GM18508 (cell line): ENCODE data around the gene GTF2A1L.
"Not testable (repeated sequence)": the region's sequence is repeated elsewhere in the genome, so short reads cannot be mapped to it uniquely, and the experiment has no call there.

Experiments used
- ATAC-seq: cut with Tn5 transposase; IDR thresholded peaks from one replicate; pipeline ENCODE4 v1.9.1; 2021; ENCODE audit warnings: moderate number of reproducible peaks; ENCODE audit not compliant: insufficient read depth, unreplicated experiment

GTF2A1L gene

GRCh38 chr2:48605482-48606175, 12.0 kb upstream of the GTF2A1L start:
- no peak for ATAC-seq

GRCh38 chr2:48607307-48608014, 10.2 kb upstream of the GTF2A1L start:
- no peak for ATAC-seq

GRCh38 chr2:48613211-48613610, 4.4 kb upstream of the GTF2A1L start:
- no peak for ATAC-seq

GRCh38 chr2:48614581-48614980, 3.1 kb upstream of the GTF2A1L start:
- ATAC-seq = not testable (repeated sequence)

- ATAC-seq = no peak
These were observed 1.9 kb downstream of the GTF2A1L start for GRCh38 chr2:48619526-48619925.

GRCh38 chr2:48620604-48621003, 2.9 kb downstream of the GTF2A1L start:
- no peak for ATAC-seq

- not testable (repeated sequence) for ATAC-seq
These were observed 5.0 kb downstream of the GTF2A1L start for GRCh38 chr2:48622691-48623090.

GRCh38 chr2:48624696-48625095, 7.0 kb downstream of the GTF2A1L start:
- ATAC-seq = no peak

- ATAC-seq = no peak
These were observed 8.4 kb downstream of the GTF2A1L start for GRCh38 chr2:48626047-48626446.

GRCh38 chr2:48633143-48633542, 15.5 kb downstream of the GTF2A1L start:
- no peak for ATAC-seq

- no peak for ATAC-seq
These were observed 18.1 kb downstream of the GTF2A1L start for GRCh38 chr2:48635786-48636185.

- no peak for ATAC-seq
These were observed 20.6 kb downstream of the GTF2A1L start for GRCh38 chr2:48638261-48638660.

GRCh38 chr2:48651158-48651790, 33.6 kb downstream of the GTF2A1L start:
- no peak for ATAC-seq

- peak; percentile 99 for ATAC-seq
These were observed 51.3 kb downstream of the GTF2A1L start for GRCh38 chr2:48668992-48669391.

- ATAC-seq = no peak
These were observed 55.9 kb downstream of the GTF2A1L start for GRCh38 chr2:48673581-48673980.

- ATAC-seq = peak; percentile 48
These were observed 57.3 kb downstream of the GTF2A1L start for GRCh38 chr2:48674933-48675332.

- no peak for ATAC-seq
These were observed 59.8 kb downstream of the GTF2A1L start for GRCh38 chr2:48677450-48677849.

GRCh38 chr2:48685126-48685525, 67.5 kb downstream of the GTF2A1L start:
- ATAC-seq = no peak

- ATAC-seq = no peak
These were observed 74.5 kb downstream of the GTF2A1L start for GRCh38 chr2:48691935-48692691.

GRCh38 chr2:48693066-48693465, 75.4 kb downstream of the GTF2A1L start:
- ATAC-seq = no peak

- ATAC-seq = no peak
These were observed 76.0 kb downstream of the GTF2A1L start for GRCh38 chr2:48693645-48694044.
